ENCODE data around the gene B4GALNT3.

GRCh38 chr12:559906-560455 is 100.2 kb downstream of the B4GALNT3 start:
- TF ChIP-seq CTCF (IDR thresholded peaks at IDR 0.05; ENCODE audit: insufficient read depth, low read length) (no peak), GABPA (IDR thresholded peaks at IDR 0.05; ENCODE audit: low read depth) (no peak)
- TF ChIP-seq, protein P1, sequence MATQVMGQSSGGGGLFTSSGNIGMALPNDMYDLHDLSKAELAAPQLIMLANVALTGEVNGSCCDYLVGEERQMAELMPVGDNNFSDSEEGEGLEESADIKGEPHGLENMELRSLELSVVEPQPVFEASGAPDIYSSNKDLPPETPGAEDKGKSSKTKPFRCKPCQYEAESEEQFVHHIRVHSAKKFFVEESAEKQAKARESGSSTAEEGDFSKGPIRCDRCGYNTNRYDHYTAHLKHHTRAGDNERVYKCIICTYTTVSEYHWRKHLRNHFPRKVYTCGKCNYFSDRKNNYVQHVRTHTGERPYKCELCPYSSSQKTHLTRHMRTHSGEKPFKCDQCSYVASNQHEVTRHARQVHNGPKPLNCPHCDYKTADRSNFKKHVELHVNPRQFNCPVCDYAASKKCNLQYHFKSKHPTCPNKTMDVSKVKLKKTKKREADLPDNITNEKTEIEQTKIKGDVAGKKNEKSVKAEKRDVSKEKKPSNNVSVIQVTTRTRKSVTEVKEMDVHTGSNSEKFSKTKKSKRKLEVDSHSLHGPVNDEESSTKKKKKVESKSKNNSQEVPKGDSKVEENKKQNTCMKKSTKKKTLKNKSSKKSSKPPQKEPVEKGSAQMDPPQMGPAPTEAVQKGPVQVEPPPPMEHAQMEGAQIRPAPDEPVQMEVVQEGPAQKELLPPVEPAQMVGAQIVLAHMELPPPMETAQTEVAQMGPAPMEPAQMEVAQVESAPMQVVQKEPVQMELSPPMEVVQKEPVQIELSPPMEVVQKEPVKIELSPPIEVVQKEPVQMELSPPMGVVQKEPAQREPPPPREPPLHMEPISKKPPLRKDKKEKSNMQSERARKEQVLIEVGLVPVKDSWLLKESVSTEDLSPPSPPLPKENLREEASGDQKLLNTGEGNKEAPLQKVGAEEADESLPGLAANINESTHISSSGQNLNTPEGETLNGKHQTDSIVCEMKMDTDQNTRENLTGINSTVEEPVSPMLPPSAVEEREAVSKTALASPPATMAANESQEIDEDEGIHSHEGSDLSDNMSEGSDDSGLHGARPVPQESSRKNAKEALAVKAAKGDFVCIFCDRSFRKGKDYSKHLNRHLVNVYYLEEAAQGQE (IDR thresholded peaks at IDR 0.05; ENCODE audit: insufficient replicate concordance, low read depth) = no peak
